Activated CD4-positive, alpha-beta T cell treated with anti-CD3 and anti-CD28 coated beads, Interleukin-2, amount 50 U/mL, for 4 hours (primary cell): ENCODE data around the gene JAG2.

Experiments
- DNase-seq, 2 experiments: peaks; one replicate each; pipeline ENCODE4 v3.0.0-alpha.2; 2020

JAG2 gene

DNA sequence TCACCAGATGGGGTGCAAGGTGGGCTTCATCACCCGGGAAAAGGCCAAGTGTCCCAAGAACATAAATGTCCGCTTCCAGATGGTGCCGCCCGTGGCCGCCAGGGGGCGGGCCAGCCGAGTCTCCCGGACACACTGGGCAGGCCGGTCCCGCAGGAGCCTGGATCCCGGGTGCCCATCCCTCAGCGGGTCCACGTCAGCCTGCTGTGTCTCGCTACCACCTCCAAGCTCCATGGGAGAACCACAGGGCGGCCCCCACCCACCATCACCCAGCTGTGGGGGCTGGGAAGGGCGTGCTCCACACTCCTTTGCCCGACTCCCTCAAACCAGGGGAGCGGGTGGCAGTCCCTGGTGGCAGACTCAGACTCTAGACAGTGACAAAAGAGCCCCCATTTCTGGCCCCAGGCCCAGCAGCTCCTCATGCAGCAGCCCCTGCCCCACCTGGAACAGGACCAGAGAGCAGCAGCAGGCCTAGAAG lies 34.5 kb upstream of the JAG2 start:
- peak; percentile 52 to 57 for DNase-seq

DNA sequence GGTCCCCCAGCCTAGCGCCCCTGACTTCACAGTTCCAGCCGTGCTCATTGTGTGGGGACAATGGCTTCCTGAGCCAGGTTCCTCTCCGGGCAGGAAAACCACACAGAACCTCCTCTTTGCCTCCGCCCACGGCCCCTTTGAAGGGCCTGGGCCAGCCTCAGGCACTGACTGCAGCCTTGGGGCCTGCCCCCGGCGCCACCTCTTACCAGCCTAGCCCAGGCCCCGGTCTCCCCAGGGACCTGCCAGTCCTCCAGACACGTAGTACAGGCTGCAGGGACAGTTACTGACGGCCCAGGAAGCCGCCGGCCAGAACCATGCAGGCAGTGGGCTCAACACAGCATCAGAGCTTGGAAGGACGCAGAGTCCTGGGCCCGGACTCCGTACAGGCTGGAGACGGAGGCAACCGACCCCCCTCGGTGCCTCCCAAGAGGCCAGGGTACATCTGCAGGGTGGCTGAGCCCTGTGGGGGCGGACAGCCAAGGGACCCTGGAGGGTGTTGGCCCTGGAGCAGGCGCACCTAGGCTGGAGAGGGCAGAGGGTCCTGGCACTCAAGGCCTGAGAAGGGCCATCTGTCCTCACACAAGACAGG lies 33.4 kb upstream of the JAG2 start:
- no peak for DNase-seq

DNA sequence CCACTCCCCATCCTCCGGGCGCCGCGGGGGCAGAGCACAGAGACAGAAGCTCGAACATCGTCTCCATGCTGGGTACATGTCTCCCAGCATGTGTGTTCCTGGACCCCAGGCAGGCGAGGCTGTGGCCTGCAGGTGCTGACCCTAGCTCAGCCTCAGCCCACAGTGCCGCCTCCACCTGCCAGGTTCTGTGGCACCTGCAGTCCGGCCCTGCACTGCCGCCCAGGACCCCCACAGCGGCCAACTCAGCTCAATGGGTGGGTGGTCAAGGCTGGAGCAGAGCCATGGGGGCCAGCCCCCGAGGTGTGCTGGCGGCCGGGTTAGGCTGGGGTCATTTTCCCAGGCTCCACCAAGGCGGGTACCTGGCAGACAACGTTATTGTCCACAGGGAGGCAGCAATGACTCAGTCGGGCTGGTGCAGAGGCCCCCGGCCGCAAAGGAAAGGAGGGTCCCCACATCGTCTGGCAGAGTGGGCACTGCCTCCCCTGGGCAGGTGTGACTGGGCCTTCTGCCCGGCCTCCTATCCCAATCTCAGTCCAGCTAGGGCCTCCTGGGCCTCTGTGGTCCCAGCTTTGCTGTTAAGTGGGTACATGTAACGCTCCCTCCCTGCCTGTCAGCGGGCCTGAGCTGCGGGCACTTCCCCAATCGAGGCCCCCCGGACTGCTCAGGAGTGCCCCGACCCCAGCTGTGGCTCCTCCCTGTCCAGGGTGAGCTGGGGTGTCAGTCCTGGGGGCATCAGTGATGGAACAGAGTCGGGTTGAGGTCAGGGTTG lies 32.8 kb upstream of the JAG2 start:
- no peak for DNase-seq

GRCh38 chr14:105200641-105201040 lies 32.1 kb upstream of the JAG2 start:
- no peak for DNase-seq

DNA sequence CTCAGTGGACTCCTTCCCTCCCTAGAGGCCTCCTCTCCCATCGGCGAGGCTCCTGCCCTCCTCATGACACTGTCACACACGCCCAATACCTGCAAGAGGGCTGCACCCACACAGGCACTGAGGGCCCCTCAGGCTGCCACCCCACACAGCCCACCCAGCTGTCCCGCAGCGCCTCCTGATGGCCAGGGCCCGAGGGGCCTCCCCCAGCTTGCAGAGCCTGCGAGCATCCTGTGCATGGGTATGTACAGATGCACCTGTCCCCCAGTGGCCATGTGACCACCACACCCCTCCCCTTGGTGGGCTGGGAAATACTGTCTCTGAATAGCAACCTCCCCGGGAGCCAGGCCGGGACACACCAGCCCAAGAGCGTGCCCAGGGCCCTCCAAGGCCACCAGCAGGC lies 31.5 kb upstream of the JAG2 start:
- DNase-seq = no peak

DNA sequence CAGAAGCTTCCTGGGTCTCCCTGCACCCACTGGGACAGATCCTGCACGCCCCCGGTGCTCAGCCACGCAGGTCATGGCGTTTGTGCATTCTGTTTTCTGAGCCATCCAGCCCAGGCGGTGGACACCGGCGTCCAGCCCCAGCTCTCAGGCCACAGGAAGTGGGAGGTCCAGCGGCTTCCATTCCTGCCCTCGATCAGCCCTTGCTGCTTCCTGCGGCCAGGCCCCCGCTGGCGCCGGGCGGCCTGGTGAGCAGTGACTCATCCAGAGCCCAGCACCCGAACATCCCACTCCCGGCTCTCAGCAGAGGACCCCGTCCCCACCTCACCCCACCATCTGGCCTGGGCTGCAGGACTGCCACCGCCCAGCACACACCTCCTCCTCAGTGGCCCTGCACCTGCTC lies 30.5 kb upstream of the JAG2 start:
- DNase-seq = no peak

DNA sequence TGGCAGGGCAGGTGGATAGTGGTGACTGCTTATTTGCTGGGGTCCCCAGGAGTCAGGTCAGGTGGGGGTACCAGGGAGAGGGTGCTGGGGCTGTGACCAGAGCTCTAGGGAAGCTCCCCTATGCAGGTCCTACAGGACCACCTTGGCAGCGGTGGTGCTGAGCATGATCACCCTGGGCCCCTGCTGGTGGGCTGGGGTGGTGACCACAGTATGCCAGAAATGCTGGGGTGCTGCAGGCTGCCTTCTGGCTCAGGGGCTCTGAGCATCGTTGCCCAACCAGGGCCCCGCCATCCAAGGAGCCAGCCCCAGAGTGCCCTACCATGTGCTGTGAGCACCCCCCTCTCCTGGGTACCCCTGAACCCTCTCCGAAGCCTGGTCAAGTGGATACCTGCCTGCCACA lies 30.0 kb upstream of the JAG2 start:
- DNase-seq = no peak

GRCh38 chr14:105197211-105197641 lies 28.6 kb upstream of the JAG2 start:
- DNase-seq = no peak

DNA sequence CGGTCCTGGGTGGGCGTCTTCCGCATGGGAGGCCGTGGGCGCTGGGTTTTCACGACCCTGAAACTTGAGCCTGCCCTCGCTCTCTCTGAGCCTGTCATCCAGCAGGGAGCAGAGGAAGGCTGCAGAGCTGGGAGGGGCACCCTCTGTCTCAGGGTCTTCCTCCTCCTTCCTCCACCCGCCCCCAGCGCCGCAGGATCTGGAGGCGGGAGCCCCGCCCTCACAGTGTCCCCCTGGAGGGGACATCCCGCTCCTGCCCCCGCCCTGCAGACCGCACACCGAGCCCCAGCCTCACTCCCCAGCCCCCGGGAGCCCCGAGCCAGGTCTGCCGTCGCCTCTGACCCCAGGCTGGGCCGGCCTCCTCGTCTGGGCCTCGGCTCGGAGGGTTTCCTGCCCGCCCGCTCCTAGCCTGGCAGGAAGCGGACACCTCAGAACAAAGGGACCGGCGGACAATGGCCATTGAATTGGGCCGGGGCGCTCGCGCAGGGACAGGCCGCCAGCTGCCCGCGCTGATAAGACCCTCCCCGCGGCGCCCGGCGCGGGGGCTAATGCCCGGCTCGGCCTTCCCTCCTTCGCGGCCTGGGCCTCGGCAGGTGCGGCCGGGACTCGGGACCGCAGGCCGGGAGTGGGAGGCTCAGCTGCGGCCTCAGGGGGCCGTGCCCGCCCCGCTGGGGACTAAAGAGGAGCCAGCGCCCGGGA lies 27.8 kb upstream of the JAG2 start:
- DNase-seq = no peak

DNA sequence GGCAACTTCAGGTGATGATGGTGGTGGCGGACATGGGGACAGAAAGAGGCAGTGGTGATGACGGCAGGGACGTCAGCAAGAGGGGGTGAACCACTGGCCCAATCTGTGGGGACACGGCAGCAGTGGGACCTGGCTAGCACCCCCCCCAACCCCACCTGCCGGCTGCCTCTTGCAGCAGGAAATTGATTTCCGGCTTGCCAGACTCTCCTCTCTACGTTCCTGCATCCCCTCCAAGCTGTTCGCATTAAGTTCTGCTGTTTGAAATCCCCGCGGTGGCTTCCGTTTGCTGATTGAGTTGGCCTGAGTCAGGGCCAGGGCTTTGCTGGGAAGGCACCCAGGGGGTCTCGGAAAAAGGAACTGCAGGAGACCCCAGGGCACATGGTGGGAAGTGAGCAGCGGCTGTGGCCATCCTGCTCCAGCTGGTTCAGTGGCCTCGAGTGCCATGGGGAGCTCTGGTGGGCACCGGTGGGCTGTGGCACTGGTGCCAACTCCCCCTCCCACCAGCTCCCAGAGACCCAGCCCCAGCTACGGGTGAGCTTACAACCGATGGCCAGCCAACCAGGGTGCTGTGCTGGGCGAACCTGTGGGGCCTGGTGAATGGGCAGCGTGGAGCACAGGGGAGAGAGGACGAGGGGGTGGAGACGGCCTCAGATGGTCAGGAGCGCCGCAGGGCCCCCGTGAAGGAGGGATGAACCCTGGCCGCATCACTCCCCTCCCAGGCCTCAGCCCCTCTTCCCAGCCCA lies 27.1 kb upstream of the JAG2 start:
- DNase-seq = no peak

GRCh38 chr14:105195051-105195450 lies 26.5 kb upstream of the JAG2 start:
- no peak for DNase-seq

- peak in 1 of 2 experiments; percentile 34 for DNase-seq
Observed at GRCh38 chr14:105193916-105194782, 25.6 kb upstream of the JAG2 start.

DNA sequence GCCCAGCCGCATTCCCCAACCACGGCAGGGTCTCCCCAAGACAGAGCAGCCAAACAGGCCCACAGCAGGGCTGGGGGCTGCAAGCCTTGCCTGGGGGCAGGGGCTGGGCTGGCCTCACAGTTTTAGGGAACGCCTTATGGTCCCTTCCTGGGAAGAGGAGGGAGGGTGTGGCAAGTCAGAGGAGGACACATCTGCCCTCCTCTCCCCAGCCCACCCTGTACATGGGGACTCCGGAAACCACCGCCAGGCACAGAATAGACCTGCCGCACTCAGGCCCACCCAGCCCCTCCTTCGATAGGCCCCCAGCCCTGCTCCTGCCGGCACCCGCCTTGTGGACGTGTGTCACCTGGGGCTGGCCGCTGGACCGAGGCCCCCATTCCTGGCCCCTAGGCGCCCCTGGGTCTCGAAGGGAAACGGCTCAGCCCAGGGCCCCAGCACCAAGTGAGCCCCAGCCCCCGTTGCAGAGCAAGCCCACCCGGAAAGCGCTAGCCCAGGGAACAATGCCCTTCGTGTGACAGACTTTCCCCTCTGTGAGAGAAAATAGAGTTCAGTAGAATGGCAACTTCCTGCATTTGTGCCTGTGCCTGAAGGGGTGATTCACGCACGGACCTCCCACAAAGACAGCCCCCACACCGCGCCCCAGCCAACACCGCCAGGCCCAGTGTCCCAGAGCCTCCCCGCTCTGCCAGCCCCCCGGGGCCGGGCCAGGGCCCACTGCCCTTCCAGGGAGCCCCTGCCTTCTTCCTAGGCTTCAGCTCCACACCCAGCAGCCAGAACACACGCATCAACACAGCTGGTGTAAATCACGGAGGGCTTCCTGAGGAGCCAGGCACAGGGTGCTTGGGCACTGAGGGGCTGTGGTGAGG lies 24.5 kb upstream of the JAG2 start:
- DNase-seq = peak; percentile 29 to 36

DNA sequence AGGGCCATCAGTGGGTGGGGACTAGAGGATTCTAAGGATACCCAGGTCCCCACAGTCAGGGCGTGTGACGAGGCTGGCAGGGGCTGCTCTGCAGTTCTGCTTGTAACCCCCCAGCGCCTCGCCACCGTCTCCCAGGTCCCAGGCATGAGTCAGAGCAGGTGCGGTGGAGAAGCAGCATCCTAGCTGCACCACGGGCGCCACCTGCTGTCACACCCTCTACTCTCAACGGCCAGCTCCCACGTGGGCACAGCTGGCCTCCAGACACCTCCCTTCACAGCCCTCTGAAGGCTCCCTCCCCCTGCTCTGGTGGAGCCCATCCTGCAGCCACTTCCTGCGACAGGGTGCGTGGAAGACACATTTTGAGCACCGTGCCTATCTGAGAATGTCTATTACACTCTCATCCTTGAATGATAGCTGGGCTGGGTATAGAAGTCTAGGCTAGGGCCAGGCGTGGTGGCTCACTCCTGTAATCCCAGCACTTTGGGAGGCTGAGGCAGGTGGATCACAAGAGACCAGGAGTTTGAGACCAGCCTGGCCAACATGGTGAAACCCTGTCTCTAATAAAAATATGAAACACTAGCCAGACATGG lies 19.5 kb upstream of the JAG2 start:
- DNase-seq = no peak

- DNase-seq = no peak
Observed at GRCh38 chr14:105187116-105187515, 18.5 kb upstream of the JAG2 start.

DNA sequence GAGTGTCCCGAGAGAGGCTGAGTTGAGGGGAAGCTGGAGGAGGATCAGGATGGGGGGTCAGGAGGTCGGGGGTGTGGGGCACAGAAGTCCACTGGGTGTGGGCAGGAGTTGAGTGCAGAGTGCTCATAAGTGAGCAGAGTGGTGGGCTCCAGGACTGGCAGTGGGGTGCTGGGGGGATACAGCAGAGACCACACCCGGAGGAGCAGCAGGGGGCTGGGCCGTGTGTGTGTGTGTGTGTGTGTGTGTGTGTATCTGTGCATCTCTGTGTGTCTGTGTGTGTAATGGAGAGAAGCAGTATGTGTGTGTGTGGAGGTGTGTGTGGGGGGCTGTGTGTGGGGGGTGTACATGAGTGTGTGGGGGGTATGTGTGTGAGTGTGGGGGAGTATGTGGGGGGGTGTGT lies 17.4 kb upstream of the JAG2 start:
- DNase-seq = no peak

GRCh38 chr14:105185001-105185400 lies 16.4 kb upstream of the JAG2 start:
- no peak for DNase-seq

- no peak for DNase-seq
Observed at GRCh38 chr14:105184461-105184860, 15.9 kb upstream of the JAG2 start.

- no peak for DNase-seq
Observed at GRCh38 chr14:105182296-105183020, 13.9 kb upstream of the JAG2 start.
